SJCRH30 (cell line): ENCODE data around the gene MICA. TPM values are rescaled to one million over a fixed set of nuclear protein-coding genes. Genes with fewer than 3 reads are reported as not detected.

Experiments
- total RNA-seq: library from RNA; depleted of rRNA; stranded (reverse); fragments of >200 nt; shearing (Covaris generic); gene quantifications from 2 replicates; pipeline ENCODE4 v1.2.3, GENCODE V29; 2014; rRNA removed

The MICA gene
- total RNA-seq, 1 experiment from 2014 or later: 7.7 TPM

Other genes starting within 250 kb of the MICA start
- gene CCHCR1, start 245.8 kb upstream of the MICA start, total RNA-seq: 21.7 and 26.6 TPM in 2 replicates
- gene TCF19, start 245.0 kb upstream of the MICA start, total RNA-seq: 22.7 and 26.8 TPM in 2 replicates
- 2.4 and 5.7 TPM in 2 replicates for gene POU5F1, start 232.9 kb upstream of the MICA start, total RNA-seq
- gene HLA-C, start 131.5 kb upstream of the MICA start, total RNA-seq: 0.73 TPM in 1 of 2 replicates, not detected in the other
- not detected in 2 replicates for gene HLA-B, start 46.4 kb upstream of the MICA start, total RNA-seq
- gene MICB, start 94.5 kb downstream of the MICA start, total RNA-seq: not detected in 2 replicates
- gene MCCD1, start 125.4 kb downstream of the MICA start, total RNA-seq: not detected in 2 replicates
- 673 and 762 TPM in 2 replicates for gene DDX39B, start 138.4 kb downstream of the MICA start, total RNA-seq
- 0.91 and 1.4 TPM in 2 replicates for gene ATP6V1G2, start 143.0 kb downstream of the MICA start, total RNA-seq
- gene NFKBIL1, start 144.0 kb downstream of the MICA start, total RNA-seq: 8.5 and 10.6 TPM in 2 replicates
- not detected in 2 replicates for gene LTA, start 168.7 kb downstream of the MICA start, total RNA-seq
- not detected in 2 replicates for gene TNF, start 172.0 kb downstream of the MICA start, total RNA-seq
- not detected in 2 replicates for gene LTB, start 178.8 kb downstream of the MICA start, total RNA-seq
- not detected in 2 replicates for gene LST1, start 182.7 kb downstream of the MICA start, total RNA-seq
- gene NCR3, start 189.4 kb downstream of the MICA start, total RNA-seq: not detected in 2 replicates
- not detected in 2 replicates for gene AIF1, start 211.6 kb downstream of the MICA start, total RNA-seq
- 98.7 and 109 TPM in 2 replicates for gene PRRC2A, start 217.1 kb downstream of the MICA start, total RNA-seq
- gene BAG6, start 249.1 kb downstream of the MICA start, total RNA-seq: 165 and 188 TPM in 2 replicates